GM23338 (cell line): ENCODE measurements around the gene NPAS3. TPM values are rescaled to one million over a fixed set of nuclear protein-coding genes. Genes with fewer than 3 reads are reported as not detected.

Experiments
- ATAC-seq: fragments of 200-7000 bp; cut with Tn5 transposase; 3 replicates; pipeline ENCODE4 v1.9.1; 2020
- DNase-seq: peaks from one replicate; pipeline ENCODE4 v3.0.0-alpha.2; 2015; ENCODE audit warnings: low spot score
- H2AFZ ChIP-seq: fragments of 200-600 bp; sonication (generic); 2 replicates; pipeline ENCODE4 v1.8.0; 2016; ENCODE audit warnings: antibody characterized with exemption, mild to moderate bottlenecking, moderate library complexity
- H3F3A ChIP-seq: fragments of 200-600 bp; sonication (generic); replicated peaks from 2 replicates; pipeline ENCODE4 v1.8.0; 2017; ENCODE audit warnings: antibody characterized with exemption, mixed run types, low read depth
- H3K27ac ChIP-seq: fragments of 200-600 bp; sonication (generic); 2 replicates; pipeline ENCODE4 v1.6.1; 2016; ENCODE audit warnings: low read depth
- H3K27me3 ChIP-seq: fragments of 200-600 bp; sonication (generic); 2 replicates; pipeline ENCODE4 v1.8.0; 2016; ENCODE audit warnings: mild to moderate bottlenecking, mixed run types, moderate library complexity; ENCODE audit not compliant: insufficient read depth
- H3K36me3 ChIP-seq: fragments of 200-600 bp; sonication (generic); 2 replicates; pipeline ENCODE4 v1.8.0; 2016; ENCODE audit warnings: mild to moderate bottlenecking; ENCODE audit not compliant: insufficient read depth
- H3K4me1 ChIP-seq: fragments of 200-600 bp; sonication (generic); 2 replicates; pipeline ENCODE4 v1.8.0; 2016; ENCODE audit warnings: mild to moderate bottlenecking, moderate library complexity; ENCODE audit not compliant: insufficient read depth
- H3K4me2 ChIP-seq: fragments of 200-600 bp; sonication (generic); 2 replicates; pipeline ENCODE4 v1.7.1; 2017; ENCODE audit warnings: mixed run types
- H3K4me3 ChIP-seq: fragments of 200-600 bp; sonication (generic); 2 replicates; pipeline ENCODE4 v1.6.1; 2016; ENCODE audit warnings: mixed run types
- H3K79me2 ChIP-seq: fragments of 200-600 bp; sonication (generic); replicated peaks from 2 replicates; pipeline ENCODE4 v1.8.0; 2017; ENCODE audit warnings: mild to moderate bottlenecking; ENCODE audit not compliant: insufficient read depth
- H3K9me2 ChIP-seq: fragments of 200-600 bp; sonication (generic); 2 replicates; pipeline ENCODE4 v1.8.0; 2017; ENCODE audit not compliant: insufficient read depth
- H4K20me1 ChIP-seq: fragments of 200-600 bp; sonication (generic); replicated peaks from 2 replicates; pipeline ENCODE4 v1.8.0; 2017; ENCODE audit warnings: mild to moderate bottlenecking; ENCODE audit not compliant: insufficient read depth
- H3K27ac Mint-ChIP-seq: 2 replicates; pipeline ENCODE4 v1.8.0; 2020; ENCODE audit warnings: inconsistent platforms, mild to moderate bottlenecking, moderate library complexity, mixed read lengths
- H3K27me3 Mint-ChIP-seq: 3 replicates; pipeline ENCODE4 v1.8.0; 2022; ENCODE audit warnings: low read depth, mild to moderate bottlenecking, moderate library complexity, mixed read lengths, inconsistent platforms; ENCODE audit not compliant: insufficient read depth, poor library complexity
- H3K36me3 Mint-ChIP-seq: 3 replicates; pipeline ENCODE4 v1.8.0; 2021; ENCODE audit warnings: low read depth, mild to moderate bottlenecking, inconsistent platforms, moderate library complexity, mixed read lengths
- H3K4me1 Mint-ChIP-seq: 3 replicates; pipeline ENCODE4 v1.8.0; 2020; ENCODE audit warnings: mild to moderate bottlenecking, inconsistent platforms, mixed read lengths
- H3K4me3 Mint-ChIP-seq: 3 replicates; pipeline ENCODE4 v1.8.0; 2021; ENCODE audit warnings: moderate library complexity, mild to moderate bottlenecking, inconsistent platforms, mixed read lengths
- H3K9me3 Mint-ChIP-seq: 3 replicates; pipeline ENCODE4 v1.8.0; 2020; ENCODE audit warnings: moderate library complexity, mild to moderate bottlenecking, inconsistent platforms, mixed read lengths
- EZH2 ChIP-seq: fragments of 200-600 bp; sonication (generic); IDR thresholded peaks from one replicate; pipeline ENCODE4 v1.8.0; 2017; ENCODE audit warnings: antibody characterized with exemption, mild to moderate bottlenecking, low read depth; ENCODE audit not compliant: unreplicated experiment
- EZH2phosphoT487 ChIP-seq: fragments of 200-600 bp; sonication (generic); IDR thresholded peaks from one replicate; pipeline ENCODE4 v1.8.1; 2018; ENCODE audit warnings: antibody characterized with exemption; ENCODE audit not compliant: unreplicated experiment
- JUNB ChIP-seq: IDR thresholded peaks from one replicate; pipeline ENCODE4 v1.6.1; 2016; ENCODE audit warnings: antibody characterized with exemption; ENCODE audit not compliant: unreplicated experiment
- NANOG ChIP-seq: IDR thresholded peaks from 2 replicates; pipeline ENCODE4 v1.6.1; 2016; ENCODE audit warnings: antibody characterized with exemption, borderline replicate concordance
- POLR2AphosphoS5 ChIP-seq: IDR thresholded peaks from 2 replicates; pipeline ENCODE4 v1.6.1; 2016; ENCODE audit warnings: antibody characterized with exemption, low read depth
- STAT1 ChIP-seq: IDR thresholded peaks from one replicate; pipeline ENCODE4 v1.6.1; 2016; ENCODE audit warnings: antibody characterized with exemption; ENCODE audit not compliant: unreplicated experiment
- ZNF114 ChIP-seq: fragments of 250-450 bp; sonication (Bioruptor Pico); IDR thresholded peaks from 2 replicates; pipeline ENCODE4 v1.5.0; 2020; ENCODE audit warnings: mild to moderate bottlenecking, moderate library complexity
- ZNF331 ChIP-seq: fragments of 250-450 bp; sonication (Bioruptor Pico); IDR thresholded peaks from 2 replicates; pipeline ENCODE4 v1.5.0; 2020; ENCODE audit warnings: low read depth, mild to moderate bottlenecking, moderate library complexity
- polyA plus RNA-seq: library from polyadenylated mRNA; unstranded; fragments of >200 nt; fragmentation: Nextera tagmentation; extraction: Ambion mirVana; gene quantifications from 2 replicates; pipeline ENCODE4 v1.2.1, GENCODE V29; 2016
- total RNA-seq: library from RNA; depleted of rRNA; stranded (reverse); fragments of >200 nt; shearing (Covaris generic); gene quantifications from 2 replicates; pipeline ENCODE4 v1.2.3, GENCODE V29; 2014
- TF ChIP-seq, protein P1 (sequence below), 2 experiments: fragments of 200-600 bp in 1 of 2; sonication (generic) in 1 of 2; conservative IDR thresholded peaks; 2 replicates each; pipeline versions ENCODE4 v1.5.1 to v1.6.1; 2016 to 2017; ENCODE audit warnings: antibody characterized with exemption in 2 of 2, low read depth in 2 of 2, mild to moderate bottlenecking in 2 of 2, moderate library complexity in 1 of 2
- TF ChIP-seq, protein P2 (sequence below): IDR thresholded peaks from 2 replicates; pipeline ENCODE4 v1.6.1; 2016; ENCODE audit warnings: antibody characterized with exemption
- TF ChIP-seq, protein P3 (sequence below): IDR thresholded peaks from one replicate; pipeline ENCODE4 v1.6.1; 2018; ENCODE audit warnings: antibody characterized with exemption; ENCODE audit not compliant: unreplicated experiment
- TF ChIP-seq, protein P4 (sequence below): fragments of 250-450 bp; sonication (Bioruptor Pico); IDR thresholded peaks from 2 replicates; pipeline ENCODE4 v1.5.0; 2020; ENCODE audit warnings: mild to moderate bottlenecking, moderate library complexity

Gene NPAS3
- total and polyA plus RNA-seq, 2 experiments from 2014 or later, result 0.17 to 0.19 TPM

GRCh38 chr14:33449703-33450395 is 511.2 kb downstream of the NPAS3 start (continued):
- TF ChIP-seq JUNB (no peak), STAT1 (no peak)

- no peak overlapping the region for H3K4me3 Mint-ChIP-seq
- H3K9me3 Mint-ChIP-seq, result no peaks in the 10 kb centered on the region
- no peaks in the 10 kb centered on the region for H3K4me1 ChIP-seq
- no peak overlapping the region for H3K27ac Mint-ChIP-seq
- no peak overlapping the region for H2AFZ ChIP-seq
- H3K36me3 ChIP-seq, result no peaks in the 10 kb centered on the region; the same call in 1 of the 2 replicates
- H3K4me3 ChIP-seq, result no peak overlapping the region
- ATAC-seq (no peak), DNase-seq (no peak)
- H3F3A ChIP-seq, result no peaks in the 10 kb centered on the region
- no peaks in the 10 kb centered on the region for H3K79me2 ChIP-seq
- H3K27ac ChIP-seq, result no peak overlapping the region
- H3K27me3 ChIP-seq, result no peaks in the 10 kb centered on the region
- H3K36me3 Mint-ChIP-seq, result no peaks in the 10 kb centered on the region
- H3K4me1 Mint-ChIP-seq, result peaks cover 9% of the 10 kb centered on the region; the same call in 2 of the 3 replicates
- peaks cover 16% of the 10 kb centered on the region for H3K9me2 ChIP-seq
- peaks cover 4% of the 10 kb centered on the region for H3K27me3 Mint-ChIP-seq
- H3K4me2 ChIP-seq, result no peak overlapping the region
- H4K20me1 ChIP-seq, result no peaks in the 10 kb centered on the region
- TF ChIP-seq, protein P1, sequence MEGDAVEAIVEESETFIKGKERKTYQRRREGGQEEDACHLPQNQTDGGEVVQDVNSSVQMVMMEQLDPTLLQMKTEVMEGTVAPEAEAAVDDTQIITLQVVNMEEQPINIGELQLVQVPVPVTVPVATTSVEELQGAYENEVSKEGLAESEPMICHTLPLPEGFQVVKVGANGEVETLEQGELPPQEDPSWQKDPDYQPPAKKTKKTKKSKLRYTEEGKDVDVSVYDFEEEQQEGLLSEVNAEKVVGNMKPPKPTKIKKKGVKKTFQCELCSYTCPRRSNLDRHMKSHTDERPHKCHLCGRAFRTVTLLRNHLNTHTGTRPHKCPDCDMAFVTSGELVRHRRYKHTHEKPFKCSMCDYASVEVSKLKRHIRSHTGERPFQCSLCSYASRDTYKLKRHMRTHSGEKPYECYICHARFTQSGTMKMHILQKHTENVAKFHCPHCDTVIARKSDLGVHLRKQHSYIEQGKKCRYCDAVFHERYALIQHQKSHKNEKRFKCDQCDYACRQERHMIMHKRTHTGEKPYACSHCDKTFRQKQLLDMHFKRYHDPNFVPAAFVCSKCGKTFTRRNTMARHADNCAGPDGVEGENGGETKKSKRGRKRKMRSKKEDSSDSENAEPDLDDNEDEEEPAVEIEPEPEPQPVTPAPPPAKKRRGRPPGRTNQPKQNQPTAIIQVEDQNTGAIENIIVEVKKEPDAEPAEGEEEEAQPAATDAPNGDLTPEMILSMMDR (conservative IDR thresholded peaks at IDR 0.05; ENCODE audit: low read depth in 2 of 2), result no peak
- TF ChIP-seq, protein P2, sequence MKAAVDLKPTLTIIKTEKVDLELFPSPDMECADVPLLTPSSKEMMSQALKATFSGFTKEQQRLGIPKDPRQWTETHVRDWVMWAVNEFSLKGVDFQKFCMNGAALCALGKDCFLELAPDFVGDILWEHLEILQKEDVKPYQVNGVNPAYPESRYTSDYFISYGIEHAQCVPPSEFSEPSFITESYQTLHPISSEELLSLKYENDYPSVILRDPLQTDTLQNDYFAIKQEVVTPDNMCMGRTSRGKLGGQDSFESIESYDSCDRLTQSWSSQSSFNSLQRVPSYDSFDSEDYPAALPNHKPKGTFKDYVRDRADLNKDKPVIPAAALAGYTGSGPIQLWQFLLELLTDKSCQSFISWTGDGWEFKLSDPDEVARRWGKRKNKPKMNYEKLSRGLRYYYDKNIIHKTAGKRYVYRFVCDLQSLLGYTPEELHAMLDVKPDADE, result no peak
- TF ChIP-seq STAT1 (no peak), POLR2AphosphoS5 (no peak), EZH2phosphoT487 (no peak), NANOG (no peak), ZNF331 (CRISPR knock-in tag) (no peak), EZH2 (no peak), JUNB (no peak), ZNF114 (no peak)
- TF ChIP-seq, protein P3, sequence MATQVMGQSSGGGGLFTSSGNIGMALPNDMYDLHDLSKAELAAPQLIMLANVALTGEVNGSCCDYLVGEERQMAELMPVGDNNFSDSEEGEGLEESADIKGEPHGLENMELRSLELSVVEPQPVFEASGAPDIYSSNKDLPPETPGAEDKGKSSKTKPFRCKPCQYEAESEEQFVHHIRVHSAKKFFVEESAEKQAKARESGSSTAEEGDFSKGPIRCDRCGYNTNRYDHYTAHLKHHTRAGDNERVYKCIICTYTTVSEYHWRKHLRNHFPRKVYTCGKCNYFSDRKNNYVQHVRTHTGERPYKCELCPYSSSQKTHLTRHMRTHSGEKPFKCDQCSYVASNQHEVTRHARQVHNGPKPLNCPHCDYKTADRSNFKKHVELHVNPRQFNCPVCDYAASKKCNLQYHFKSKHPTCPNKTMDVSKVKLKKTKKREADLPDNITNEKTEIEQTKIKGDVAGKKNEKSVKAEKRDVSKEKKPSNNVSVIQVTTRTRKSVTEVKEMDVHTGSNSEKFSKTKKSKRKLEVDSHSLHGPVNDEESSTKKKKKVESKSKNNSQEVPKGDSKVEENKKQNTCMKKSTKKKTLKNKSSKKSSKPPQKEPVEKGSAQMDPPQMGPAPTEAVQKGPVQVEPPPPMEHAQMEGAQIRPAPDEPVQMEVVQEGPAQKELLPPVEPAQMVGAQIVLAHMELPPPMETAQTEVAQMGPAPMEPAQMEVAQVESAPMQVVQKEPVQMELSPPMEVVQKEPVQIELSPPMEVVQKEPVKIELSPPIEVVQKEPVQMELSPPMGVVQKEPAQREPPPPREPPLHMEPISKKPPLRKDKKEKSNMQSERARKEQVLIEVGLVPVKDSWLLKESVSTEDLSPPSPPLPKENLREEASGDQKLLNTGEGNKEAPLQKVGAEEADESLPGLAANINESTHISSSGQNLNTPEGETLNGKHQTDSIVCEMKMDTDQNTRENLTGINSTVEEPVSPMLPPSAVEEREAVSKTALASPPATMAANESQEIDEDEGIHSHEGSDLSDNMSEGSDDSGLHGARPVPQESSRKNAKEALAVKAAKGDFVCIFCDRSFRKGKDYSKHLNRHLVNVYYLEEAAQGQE, result no peak
- TF ChIP-seq, protein P4, sequence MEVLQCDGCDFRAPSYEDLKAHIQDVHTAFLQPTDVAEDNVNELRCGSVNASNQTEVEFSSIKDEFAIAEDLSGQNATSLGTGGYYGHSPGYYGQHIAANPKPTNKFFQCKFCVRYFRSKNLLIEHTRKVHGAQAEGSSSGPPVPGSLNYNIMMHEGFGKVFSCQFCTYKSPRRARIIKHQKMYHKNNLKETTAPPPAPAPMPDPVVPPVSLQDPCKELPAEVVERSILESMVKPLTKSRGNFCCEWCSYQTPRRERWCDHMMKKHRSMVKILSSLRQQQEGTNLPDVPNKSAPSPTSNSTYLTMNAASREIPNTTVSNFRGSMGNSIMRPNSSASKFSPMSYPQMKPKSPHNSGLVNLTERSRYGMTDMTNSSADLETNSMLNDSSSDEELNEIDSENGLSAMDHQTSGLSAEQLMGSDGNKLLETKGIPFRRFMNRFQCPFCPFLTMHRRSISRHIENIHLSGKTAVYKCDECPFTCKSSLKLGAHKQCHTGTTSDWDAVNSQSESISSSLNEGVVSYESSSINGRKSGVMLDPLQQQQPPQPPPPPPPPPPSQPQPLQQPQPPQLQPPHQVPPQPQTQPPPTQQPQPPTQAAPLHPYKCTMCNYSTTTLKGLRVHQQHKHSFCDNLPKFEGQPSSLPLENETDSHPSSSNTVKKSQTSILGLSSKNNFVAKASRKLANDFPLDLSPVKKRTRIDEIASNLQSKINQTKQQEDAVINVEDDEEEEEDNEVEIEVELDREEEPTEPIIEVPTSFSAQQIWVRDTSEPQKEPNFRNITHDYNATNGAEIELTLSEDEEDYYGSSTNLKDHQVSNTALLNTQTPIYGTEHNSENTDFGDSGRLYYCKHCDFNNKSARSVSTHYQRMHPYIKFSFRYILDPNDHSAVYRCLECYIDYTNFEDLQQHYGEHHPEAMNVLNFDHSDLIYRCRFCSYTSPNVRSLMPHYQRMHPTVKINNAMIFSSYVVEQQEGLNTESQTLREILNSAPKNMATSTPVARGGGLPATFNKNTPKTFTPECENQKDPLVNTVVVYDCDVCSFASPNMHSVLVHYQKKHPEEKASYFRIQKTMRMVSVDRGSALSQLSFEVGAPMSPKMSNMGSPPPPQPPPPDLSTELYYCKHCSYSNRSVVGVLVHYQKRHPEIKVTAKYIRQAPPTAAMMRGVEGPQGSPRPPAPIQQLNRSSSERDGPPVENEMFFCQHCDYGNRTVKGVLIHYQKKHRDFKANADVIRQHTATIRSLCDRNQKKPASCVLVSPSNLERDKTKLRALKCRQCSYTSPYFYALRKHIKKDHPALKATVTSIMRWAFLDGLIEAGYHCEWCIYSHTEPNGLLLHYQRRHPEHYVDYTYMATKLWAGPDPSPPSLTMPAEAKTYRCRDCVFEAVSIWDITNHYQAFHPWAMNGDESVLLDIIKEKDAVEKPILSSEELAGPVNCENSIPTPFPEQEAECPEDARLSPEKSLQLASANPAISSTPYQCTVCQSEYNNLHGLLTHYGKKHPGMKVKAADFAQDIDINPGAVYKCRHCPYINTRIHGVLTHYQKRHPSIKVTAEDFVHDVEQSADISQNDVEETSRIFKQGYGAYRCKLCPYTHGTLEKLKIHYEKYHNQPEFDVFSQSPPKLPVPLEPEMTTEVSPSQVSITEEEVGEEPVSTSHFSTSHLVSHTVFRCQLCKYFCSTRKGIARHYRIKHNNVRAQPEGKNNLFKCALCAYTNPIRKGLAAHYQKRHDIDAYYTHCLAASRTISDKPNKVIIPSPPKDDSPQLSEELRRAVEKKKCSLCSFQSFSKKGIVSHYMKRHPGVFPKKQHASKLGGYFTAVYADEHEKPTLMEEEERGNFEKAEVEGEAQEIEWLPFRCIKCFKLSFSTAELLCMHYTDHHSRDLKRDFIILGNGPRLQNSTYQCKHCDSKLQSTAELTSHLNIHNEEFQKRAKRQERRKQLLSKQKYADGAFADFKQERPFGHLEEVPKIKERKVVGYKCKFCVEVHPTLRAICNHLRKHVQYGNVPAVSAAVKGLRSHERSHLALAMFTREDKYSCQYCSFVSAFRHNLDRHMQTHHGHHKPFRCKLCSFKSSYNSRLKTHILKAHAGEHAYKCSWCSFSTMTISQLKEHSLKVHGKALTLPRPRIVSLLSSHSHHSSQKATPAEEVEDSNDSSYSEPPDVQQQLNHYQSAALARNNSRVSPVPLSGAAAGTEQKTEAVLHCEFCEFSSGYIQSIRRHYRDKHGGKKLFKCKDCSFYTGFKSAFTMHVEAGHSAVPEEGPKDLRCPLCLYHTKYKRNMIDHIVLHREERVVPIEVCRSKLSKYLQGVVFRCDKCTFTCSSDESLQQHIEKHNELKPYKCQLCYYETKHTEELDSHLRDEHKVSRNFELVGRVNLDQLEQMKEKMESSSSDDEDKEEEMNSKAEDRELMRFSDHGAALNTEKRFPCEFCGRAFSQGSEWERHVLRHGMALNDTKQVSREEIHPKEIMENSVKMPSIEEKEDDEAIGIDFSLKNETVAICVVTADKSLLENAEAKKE (CRISPR knock-in tag), result no peak
These were observed 511.7 kb downstream of the NPAS3 start for GRCh38 chr14:33450416-33450815.
